Body of pancreas (tissue), 4 donors: ENCODE results near the gene PDHB. TPM values are rescaled to one million over a fixed set of nuclear protein-coding genes. Genes with fewer than 3 reads are reported as not detected.

Experiments used
- ATAC-seq: fragments of 150-250 bp; one replicate; pipeline ENCODE4 v1.9.1; 2016
- DNase-seq, 4 donors: peaks; one replicate each; pipeline ENCODE4 v3.0.0-alpha.2; 2019
- H3K27ac ChIP-seq, 4 donors: fragments of 200-600 bp; sonication (generic); 1 replicate in 3 of 4; 2 replicates in 1 of 4; pipeline versions ENCODE4 v1.5.1 to v1.6.1; 2016 to 2019; ENCODE audit warnings: mild to moderate bottlenecking in 1 of 4, mixed read lengths in 1 of 4, moderate library complexity in 1 of 4
- H3K27me3 ChIP-seq, 2 donors: fragments of 200-600 bp; sonication (generic); one replicate each; pipeline ENCODE4 v1.6.0; 2016; ENCODE audit warnings: mild to moderate bottlenecking in 1 of 2
- H3K36me3 ChIP-seq, 2 donors: fragments of 200-600 bp; sonication (generic); replicated peaks in 1 of 2; 2 replicates each; pipeline ENCODE4 v1.5.1; 2016; ENCODE audit warnings: low read depth in 2 of 2; ENCODE audit not compliant: insufficient read depth in 1 of 2
- H3K4me1 ChIP-seq: fragments of 200-600 bp; sonication (generic); one replicate; pipeline ENCODE4 v1.6.0; 2016
- H3K4me3 ChIP-seq, 2 donors: fragments of 200-600 bp; sonication (generic); 1 replicate in 1 of 2; 2 replicates in 1 of 2; pipeline ENCODE4 v1.5.1; 2016 to 2019
- H3K9me3 ChIP-seq, 3 donors: fragments of 200-600 bp; sonication (generic); 1 replicate in 2 of 3; 2 replicates in 1 of 3; pipeline ENCODE4 v1.5.1; 2016
- POLR2A ChIP-seq, 3 donors: fragments of 450-650 bp; IDR thresholded peaks; one replicate each; pipeline ENCODE4 v1.6.1; 2016; ENCODE audit warnings: antibody characterized with exemption in 3 of 3, mild to moderate bottlenecking in 2 of 3
- WGBS, 2 donors: methylation state at CpG; one replicate each; pipeline ENCODE4 v1.1.5; 2017; 5-methylcytosine and 5-hydroxymethylcytosine counted together
- intact Hi-C: fragments of 100-400 bp; cut with DNase I; formaldehyde crosslinking; loops from one replicate; pipeline ENCODE4 v1.15.1; 2023
- total RNA-seq, 2 donors: library from RNA; depleted of rRNA; stranded (reverse); fragments of >200 nt; gene quantifications; one replicate each; pipeline ENCODE4 v1.1.0, GENCODE V29; 2016
- TF ChIP-seq, protein P1 (sequence below), 7 experiments: fragments of 450-650 bp in 4 of 7; fragments of 200-600 bp in 3 of 7; sonication (generic) in 3 of 7; IDR thresholded peaks; one replicate each; pipeline ENCODE4 v1.5.1; 2016 to 2019; ENCODE audit warnings: antibody characterized with exemption in 7 of 7

Gene PDHB
- total RNA-seq, 2 donors from 2014 or later = 23.4 to 32.7 TPM

DNA sequence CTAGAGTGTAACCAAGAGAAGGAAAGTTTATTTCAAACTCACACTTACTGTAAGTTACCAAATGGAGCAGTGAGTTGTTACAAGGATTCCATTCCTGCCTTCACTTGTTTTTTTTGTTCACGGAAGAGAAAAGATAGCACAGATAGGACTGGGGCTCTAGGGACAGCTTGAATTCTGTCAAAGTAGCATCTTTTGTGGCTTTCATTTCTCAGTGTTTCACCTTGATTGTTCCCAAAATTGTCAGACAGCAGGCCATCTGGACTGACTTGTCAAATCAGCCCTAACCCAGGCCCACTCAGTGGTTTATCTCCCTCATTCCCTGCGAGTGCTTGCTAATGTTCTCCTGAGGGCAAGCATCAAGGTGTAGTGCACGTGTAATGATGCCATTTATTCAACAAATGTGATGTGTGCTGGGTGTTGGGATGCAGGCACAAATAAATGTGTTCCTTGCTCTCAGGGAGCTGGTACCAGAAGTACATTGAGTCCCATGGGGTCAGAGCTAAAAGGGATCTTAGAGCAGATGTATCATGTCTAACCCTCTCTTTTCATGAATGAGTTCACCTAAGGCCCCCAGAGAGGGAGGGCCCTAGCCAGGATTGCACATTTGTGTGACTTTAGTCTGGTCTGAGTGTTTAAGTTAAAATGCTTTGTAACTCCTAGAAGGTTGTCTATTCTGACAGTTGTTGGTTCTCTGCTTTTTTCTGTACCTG lies 49.1 kb downstream of the PDHB start:
- H3K4me3 ChIP-seq = no peak overlapping the region
- H3K27me3 ChIP-seq = no peaks in the 10 kb centered on the region
- TF ChIP-seq, protein P1, sequence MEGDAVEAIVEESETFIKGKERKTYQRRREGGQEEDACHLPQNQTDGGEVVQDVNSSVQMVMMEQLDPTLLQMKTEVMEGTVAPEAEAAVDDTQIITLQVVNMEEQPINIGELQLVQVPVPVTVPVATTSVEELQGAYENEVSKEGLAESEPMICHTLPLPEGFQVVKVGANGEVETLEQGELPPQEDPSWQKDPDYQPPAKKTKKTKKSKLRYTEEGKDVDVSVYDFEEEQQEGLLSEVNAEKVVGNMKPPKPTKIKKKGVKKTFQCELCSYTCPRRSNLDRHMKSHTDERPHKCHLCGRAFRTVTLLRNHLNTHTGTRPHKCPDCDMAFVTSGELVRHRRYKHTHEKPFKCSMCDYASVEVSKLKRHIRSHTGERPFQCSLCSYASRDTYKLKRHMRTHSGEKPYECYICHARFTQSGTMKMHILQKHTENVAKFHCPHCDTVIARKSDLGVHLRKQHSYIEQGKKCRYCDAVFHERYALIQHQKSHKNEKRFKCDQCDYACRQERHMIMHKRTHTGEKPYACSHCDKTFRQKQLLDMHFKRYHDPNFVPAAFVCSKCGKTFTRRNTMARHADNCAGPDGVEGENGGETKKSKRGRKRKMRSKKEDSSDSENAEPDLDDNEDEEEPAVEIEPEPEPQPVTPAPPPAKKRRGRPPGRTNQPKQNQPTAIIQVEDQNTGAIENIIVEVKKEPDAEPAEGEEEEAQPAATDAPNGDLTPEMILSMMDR (IDR thresholded peaks at IDR 0.05) = no peak
- no peak for TF ChIP-seq POLR2A (IDR thresholded peaks at IDR 0.05)
- H3K27ac ChIP-seq = peak overlapping the region in 3 of 4 donors; percentile 26 to 66 (median 59)
- no peaks in the 10 kb centered on the region for H3K36me3 ChIP-seq
- no peaks in the 10 kb centered on the region for H3K9me3 ChIP-seq
- ATAC-seq = no peak
- intact Hi-C loops = no loop called here
- peaks cover 22% of the 10 kb centered on the region for H3K4me1 ChIP-seq
- no peak for DNase-seq
- 86 to 91% methylated on average over 3 of the region's 3 CpGs for WGBS, 2 donors

DNA sequence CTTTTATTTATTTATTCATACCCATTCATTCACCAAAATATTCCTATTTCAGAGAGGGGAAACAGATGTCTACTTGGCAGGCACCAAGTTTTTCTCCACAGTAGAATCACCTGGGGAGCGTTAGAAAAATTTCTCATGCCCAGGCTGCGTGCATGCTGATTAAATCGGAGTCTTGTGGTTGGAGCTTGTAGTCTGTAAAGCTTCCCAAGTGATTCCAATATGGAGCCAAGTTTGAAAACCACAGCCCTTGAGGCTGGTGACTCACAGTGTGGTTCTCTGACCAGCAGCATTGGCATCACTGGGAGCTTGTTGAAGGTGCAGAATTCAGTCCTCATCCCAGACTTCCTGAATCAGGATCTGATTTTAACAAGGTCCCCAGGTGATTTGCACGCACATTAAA lies 49.7 kb downstream of the PDHB start:
- 34 to 46% methylated on average over 4 of the region's 4 CpGs for WGBS, 2 donors
- ATAC-seq (peak; percentile 55), DNase-seq (peak in 3 of 4 donors; percentile 35 to 48 (median 43))
- Histone ChIP-seq H3K27me3 (no peaks in the 10 kb centered on the region), H3K9me3 (no peaks in the 10 kb centered on the region), H3K27ac (peak overlapping the region; percentile 16 to 66 (median 42)), H3K36me3 (no peaks in the 10 kb centered on the region), H3K4me1 (peaks cover 21% of the 10 kb centered on the region), H3K4me3 (no peak overlapping the region)
- intact Hi-C loops = no loop called here
- TF ChIP-seq, protein P1 (IDR thresholded peaks at IDR 0.05) = no peak
- no peak for TF ChIP-seq POLR2A (IDR thresholded peaks at IDR 0.05)

DNA sequence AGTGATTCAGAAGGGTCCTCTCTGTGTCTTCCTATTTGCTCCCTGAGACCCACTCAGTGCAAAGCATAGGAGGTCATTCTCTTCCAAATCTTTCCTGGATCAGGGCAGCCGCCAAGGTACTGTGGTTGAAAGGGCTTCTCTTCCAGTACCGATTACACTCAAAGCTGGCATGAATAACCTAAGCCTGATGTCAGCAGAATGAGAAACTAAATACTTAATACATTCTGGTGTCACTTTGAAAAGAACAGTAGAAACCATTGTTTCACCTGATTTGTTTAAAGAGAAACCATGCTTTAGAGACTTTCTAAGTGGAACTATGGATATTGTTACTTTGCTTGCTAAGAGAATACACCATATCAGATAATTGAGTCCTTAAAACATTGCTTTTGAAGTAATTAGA lies 50.2 kb downstream of the PDHB start:
- H3K27me3 ChIP-seq = no peaks in the 10 kb centered on the region
- TF ChIP-seq, protein P1 (IDR thresholded peaks at IDR 0.05) = no peak
- TF ChIP-seq POLR2A (IDR thresholded peaks at IDR 0.05) = no peak
- H3K9me3 ChIP-seq = no peaks in the 10 kb centered on the region
- intact Hi-C loops = no loop called here
- peak overlapping the region; percentile 16 to 66 (median 42) for H3K27ac ChIP-seq
- no peaks in the 10 kb centered on the region for H3K36me3 ChIP-seq
- 40 to 42% methylated on average over 2 of the region's 2 CpGs for WGBS, 2 donors
- H3K4me1 ChIP-seq = peaks cover 16% of the 10 kb centered on the region
- ATAC-seq = peak; percentile 76
- H3K4me3 ChIP-seq = no peak overlapping the region
- no peak for DNase-seq

DNA sequence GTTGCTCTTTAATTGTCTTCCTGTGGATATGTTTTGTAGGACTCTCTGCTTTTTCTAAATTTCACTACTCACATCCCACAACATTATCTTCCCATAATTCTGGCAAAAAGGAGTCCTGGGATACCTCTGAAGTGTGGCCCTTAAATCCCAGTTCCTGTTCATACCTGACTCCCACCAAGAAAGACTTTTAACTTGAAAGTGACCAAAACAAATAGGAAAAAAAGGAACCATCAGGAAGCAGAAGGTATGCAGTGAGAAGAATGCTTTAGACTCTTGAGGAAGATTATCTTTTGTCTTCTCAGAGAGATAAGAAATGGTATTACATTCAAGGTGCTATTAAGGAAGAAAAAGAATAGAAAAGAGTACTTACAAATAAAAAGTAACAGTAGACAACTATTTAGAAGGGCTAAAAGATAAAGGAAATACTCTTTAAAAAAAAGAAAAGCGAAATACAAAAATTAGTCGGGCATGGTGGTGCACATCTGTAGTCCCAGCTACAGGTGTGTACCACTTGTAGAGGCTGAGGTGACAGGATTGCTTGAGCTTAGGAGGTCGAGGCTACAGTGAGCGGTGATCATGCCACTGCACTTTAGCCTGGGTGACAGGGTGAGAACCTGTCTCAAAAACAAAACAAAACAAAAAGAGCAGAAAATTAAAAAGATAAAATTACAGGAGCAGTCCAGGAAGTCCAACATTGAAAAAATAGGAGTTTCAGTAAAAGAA lies 54.1 kb downstream of the PDHB start:
- no peaks in the 10 kb centered on the region for H3K27me3 ChIP-seq
- intact Hi-C loops = no loop called here
- TF ChIP-seq POLR2A (IDR thresholded peaks at IDR 0.05) = no peak
- TF ChIP-seq, protein P1 (IDR thresholded peaks at IDR 0.05) = no peak
- H3K4me3 ChIP-seq = no peak overlapping the region
- no peak for ATAC-seq
- no peaks in the 10 kb centered on the region for H3K9me3 ChIP-seq
- DNase-seq = no peak
- no peaks in the 10 kb centered on the region for H3K36me3 ChIP-seq
- WGBS, 2 donors = 86 to 87% methylated on average over 4 of the region's 4 CpGs
- H3K27ac ChIP-seq = no peak overlapping the region
- peaks cover 17% of the 10 kb centered on the region for H3K4me1 ChIP-seq
